ENCODE results near the gene SLC22A23.

DNA sequence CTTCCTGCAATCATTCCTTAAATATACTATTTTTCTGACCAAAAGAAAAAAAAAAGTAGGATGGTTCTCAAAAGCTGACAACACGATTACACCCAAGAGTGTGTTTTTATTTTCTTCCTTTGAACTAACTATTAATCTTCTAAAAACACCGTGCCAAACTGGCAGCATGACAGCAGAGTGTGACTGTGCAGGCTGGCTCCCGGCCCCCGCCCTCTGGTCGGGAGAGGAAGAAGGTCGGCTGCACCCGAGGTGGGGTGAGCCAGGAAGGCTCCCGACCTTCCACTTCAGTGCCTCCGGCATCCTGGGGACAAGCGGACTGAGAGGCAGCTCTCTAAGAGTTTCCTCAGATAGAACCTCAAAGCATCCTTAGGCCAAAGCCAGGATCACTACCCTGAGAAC, 29.2 kb downstream of the SLC22A23 start:
- TF ChIP-seq POLR2AphosphoS5 (IDR thresholded peaks at IDR 0.05) = peak in 1 of 3 donors; percentile 20
- TF ChIP-seq, protein P1, sequence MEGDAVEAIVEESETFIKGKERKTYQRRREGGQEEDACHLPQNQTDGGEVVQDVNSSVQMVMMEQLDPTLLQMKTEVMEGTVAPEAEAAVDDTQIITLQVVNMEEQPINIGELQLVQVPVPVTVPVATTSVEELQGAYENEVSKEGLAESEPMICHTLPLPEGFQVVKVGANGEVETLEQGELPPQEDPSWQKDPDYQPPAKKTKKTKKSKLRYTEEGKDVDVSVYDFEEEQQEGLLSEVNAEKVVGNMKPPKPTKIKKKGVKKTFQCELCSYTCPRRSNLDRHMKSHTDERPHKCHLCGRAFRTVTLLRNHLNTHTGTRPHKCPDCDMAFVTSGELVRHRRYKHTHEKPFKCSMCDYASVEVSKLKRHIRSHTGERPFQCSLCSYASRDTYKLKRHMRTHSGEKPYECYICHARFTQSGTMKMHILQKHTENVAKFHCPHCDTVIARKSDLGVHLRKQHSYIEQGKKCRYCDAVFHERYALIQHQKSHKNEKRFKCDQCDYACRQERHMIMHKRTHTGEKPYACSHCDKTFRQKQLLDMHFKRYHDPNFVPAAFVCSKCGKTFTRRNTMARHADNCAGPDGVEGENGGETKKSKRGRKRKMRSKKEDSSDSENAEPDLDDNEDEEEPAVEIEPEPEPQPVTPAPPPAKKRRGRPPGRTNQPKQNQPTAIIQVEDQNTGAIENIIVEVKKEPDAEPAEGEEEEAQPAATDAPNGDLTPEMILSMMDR (IDR thresholded peaks at IDR 0.05) = no peak

Measured in stomach (tissue), 4 donors.